HEK293T (cell line): ENCODE measurements around the gene FRMD1.

ENCODE experiments used
- CTBP1 ChIP-seq: fragments of 450-650 bp; IDR thresholded peaks from 2 replicates; pipeline ENCODE4 v1.6.1; 2016; ENCODE audit warnings: borderline replicate concordance
- ELF4 ChIP-seq: fragments of 450-650 bp; IDR thresholded peaks from 2 replicates; pipeline ENCODE4 v1.6.1; 2017; ENCODE audit warnings: antibody characterized with exemption
- SP1 ChIP-seq: fragments of 450-650 bp; IDR thresholded peaks from 2 replicates; pipeline ENCODE4 v1.6.1; 2017

DNA sequence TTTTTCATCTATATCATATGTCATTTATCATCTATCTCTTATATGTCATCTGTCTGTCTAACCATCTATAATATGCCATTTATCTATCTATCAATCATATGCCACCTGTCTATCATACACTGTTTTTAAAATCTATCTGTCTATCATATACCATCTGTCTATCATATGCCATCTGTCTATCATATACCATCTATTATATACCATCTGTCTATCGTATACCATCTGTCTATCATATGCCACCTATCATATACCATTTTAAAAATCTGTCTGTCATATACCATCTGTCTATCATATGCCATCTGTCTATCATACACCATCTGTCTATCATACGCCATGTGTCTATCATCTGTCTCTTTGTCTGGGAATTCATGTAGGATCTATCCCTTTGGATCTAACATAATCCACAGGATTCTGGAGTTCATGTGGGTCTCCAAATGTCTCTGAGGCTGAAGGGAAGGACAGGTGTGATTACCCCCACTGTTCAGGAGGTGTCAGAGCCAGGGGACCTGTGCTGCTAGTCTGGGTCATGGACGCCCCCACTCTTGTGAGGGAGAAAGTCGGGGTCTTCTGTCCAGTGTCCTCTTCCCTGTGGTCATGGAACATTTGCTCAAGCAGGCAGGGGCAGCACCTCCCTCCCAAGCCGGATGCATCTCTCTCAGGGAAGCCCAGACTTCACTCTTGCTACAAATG lies 36.9 kb upstream of the FRMD1 start:
- TF ChIP-seq CTBP1 (no peak), ELF4 (no peak), SP1 (no peak)
